GM10266 (cell line): ENCODE data around the gene PCDHB7.
"Not testable (repeated sequence)": the region's sequence is repeated elsewhere in the genome, so short reads cannot be mapped to it uniquely, and the experiment has no call there.

Experiments
- DNase-seq: peaks from one replicate; pipeline ENCODE4 v3.0.0; 2012; ENCODE audit errors: extremely low spot score
- TF ChIP-seq, protein P1 (sequence below): IDR thresholded peaks from 2 replicates; pipeline ENCODE4 v1.5.1; 2012; ENCODE audit warnings: mild to moderate bottlenecking, low read depth; ENCODE audit not compliant: control insufficient read depth, insufficient read depth; ENCODE audit errors: missing control alignments

Gene PCDHB7

DNA sequence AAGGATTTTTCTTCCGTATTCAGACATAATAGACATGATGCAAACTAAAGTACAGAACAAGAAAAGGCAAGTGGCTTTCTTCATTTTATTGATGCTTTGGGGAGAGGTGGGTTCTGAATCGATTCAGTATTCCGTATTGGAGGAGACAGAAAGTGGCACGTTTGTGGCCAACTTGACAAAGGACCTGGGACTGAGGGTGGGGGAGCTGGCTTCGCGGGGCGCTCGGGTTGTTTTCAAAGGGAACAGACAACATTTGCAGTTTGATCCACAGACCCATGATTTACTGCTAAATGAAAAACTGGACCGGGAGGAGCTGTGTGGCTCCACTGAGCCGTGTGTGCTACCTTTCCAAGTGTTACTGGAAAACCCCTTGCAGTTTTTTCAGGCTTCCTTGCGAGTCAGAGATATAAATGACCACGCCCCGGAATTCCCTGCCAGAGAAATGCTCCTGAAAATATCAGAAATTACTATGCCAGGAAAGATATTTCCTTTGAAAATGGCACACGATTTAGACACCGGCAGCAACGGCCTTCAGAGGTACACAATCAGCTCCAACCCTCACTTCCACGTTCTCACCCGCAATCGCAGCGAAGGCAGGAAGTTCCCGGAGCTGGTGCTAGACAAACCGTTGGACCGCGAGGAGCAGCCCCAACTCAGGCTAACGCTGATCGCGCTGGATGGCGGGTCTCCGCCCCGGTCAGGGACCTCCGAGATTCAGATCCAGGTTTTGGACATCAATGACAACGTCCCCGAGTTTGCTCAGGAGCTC, 22.0 kb upstream of the PCDHB7 start:
- TF ChIP-seq, protein P1, sequence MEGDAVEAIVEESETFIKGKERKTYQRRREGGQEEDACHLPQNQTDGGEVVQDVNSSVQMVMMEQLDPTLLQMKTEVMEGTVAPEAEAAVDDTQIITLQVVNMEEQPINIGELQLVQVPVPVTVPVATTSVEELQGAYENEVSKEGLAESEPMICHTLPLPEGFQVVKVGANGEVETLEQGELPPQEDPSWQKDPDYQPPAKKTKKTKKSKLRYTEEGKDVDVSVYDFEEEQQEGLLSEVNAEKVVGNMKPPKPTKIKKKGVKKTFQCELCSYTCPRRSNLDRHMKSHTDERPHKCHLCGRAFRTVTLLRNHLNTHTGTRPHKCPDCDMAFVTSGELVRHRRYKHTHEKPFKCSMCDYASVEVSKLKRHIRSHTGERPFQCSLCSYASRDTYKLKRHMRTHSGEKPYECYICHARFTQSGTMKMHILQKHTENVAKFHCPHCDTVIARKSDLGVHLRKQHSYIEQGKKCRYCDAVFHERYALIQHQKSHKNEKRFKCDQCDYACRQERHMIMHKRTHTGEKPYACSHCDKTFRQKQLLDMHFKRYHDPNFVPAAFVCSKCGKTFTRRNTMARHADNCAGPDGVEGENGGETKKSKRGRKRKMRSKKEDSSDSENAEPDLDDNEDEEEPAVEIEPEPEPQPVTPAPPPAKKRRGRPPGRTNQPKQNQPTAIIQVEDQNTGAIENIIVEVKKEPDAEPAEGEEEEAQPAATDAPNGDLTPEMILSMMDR, result no peak
- DNase-seq, result no peak

DNA sequence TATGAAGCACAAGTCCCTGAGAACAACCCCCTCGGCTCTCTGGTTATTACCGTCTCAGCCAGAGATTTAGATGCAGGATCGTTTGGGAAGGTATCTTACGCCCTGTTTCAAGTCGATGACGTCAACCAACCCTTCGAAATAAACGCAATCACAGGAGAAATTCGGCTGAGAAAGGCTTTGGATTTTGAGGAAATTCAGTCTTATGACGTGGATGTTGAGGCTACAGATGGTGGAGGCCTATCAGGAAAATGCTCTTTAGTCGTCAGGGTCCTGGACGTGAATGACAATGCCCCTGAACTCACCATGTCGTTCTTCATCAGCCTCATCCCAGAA, 21.5 kb upstream of the PCDHB7 start:
- TF ChIP-seq, protein P1, result no peak
- no peak for DNase-seq

DNA sequence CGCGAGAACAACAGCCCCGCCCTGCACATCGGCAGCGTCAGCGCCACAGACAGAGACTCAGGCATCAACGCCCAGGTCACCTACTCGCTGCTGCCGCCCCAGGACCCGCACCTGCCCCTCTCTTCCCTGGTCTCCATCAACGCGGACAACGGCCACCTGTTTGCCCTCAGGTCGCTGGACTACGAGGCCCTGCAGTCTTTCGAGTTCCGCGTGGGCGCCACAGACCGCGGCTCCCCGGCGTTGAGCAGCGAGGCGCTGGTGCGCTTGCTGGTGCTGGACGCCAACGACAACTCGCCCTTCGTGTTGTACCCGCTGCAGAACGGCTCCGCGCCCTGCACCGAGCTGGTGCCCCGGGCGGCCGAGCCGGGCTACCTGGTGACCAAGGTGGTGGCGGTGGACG, 20.8 kb upstream of the PCDHB7 start:
- not testable (repeated sequence) for DNase-seq

DNA sequence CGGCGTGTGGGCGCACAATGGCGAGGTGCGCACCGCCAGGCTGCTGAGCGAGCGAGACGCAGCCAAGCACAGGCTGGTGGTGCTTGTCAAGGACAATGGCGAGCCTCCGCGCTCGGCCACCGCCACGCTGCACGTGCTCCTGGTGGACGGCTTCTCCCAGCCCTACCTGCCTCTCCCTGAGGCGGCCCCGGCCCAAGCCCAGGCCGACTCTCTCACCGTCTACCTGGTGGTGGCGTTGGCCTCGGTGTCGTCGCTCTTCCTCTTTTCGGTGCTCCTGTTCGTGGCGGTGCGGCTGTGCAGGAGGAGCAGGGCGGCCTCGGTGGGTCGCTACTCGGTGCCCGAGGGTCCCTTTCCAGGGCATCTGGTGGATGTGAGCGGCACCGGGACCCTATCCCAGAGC, 20.3 kb upstream of the PCDHB7 start:
- DNase-seq, result not testable (repeated sequence)

DNA sequence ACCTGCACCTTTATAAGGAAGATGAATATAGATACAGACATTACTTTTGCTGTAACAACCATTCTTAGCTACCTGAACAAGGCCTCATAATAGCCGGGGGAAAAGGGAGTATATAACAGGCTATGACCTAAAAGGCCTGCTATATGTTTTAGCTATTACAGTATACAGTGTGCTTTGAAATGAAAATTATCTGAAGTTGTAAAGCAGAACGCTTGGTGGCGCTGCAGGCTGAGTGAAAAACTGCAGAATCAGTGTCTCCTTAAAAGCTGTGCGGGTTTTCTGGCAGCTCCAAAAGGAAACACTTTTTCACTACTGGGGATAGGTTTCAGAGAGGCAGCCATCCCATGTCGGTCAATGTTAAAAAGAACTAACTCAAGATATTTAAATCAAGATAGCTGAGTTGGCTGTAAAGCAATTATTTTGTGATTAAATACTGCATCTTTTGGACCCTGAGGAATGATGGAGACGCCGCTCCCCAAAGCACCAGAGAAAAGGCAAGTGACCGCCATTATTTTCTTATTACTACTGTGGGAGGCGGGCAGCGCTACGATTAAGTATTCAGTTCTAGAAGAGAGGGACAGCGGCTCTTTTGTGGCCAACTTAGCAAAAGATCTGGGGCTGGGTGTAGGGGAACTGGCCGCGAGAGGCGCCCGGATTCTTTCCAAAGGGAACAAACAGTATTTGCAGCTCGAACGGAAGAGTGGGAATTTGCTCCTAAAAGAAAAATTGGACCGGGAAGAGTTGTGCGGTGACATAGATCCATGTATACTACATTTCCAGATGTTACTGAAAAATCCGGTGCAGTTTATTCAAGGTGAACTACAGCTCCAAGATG, 16.7 kb upstream of the PCDHB7 start:
- TF ChIP-seq, protein P1, result no peak
- no peak for DNase-seq

DNA sequence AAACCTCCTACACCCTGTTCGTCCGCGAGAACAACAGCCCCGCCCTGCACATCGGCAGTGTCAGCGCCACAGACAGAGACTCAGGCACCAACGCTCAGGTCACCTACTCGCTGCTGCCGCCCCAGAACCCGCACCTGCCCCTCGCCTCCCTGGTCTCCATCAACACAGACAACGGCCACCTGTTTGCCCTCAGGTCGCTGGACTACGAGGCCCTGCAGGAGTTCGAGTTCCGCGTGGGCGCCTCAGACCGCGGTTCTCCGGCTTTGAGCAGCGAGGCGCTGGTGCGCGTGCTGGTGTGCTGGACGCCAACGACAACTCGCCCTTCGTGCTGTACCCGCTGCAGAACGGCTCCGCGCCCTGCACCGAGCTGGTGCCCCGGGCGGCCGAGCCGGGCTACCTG, 15.1 kb upstream of the PCDHB7 start:
- not testable (repeated sequence) for DNase-seq

DNA sequence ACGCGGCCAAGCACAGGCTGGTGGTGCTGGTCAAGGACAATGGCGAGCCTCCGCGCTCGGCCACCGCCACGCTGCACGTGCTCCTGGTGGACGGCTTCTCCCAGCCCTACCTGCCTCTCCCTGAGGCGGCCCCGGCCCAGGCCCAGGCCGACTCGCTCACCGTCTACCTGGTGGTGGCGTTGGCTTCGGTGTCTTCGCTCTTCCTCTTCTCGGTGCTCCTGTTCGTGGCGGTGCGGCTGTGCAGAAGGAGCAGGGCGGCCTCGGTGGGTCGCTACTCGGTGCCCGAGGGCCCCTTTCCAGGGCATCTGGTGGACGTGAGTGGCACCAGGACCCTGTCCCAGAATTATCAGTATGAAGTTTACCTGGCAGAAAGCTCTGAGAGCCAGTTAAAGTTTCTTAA, 14.5 kb upstream of the PCDHB7 start:
- not testable (repeated sequence) for DNase-seq

DNA sequence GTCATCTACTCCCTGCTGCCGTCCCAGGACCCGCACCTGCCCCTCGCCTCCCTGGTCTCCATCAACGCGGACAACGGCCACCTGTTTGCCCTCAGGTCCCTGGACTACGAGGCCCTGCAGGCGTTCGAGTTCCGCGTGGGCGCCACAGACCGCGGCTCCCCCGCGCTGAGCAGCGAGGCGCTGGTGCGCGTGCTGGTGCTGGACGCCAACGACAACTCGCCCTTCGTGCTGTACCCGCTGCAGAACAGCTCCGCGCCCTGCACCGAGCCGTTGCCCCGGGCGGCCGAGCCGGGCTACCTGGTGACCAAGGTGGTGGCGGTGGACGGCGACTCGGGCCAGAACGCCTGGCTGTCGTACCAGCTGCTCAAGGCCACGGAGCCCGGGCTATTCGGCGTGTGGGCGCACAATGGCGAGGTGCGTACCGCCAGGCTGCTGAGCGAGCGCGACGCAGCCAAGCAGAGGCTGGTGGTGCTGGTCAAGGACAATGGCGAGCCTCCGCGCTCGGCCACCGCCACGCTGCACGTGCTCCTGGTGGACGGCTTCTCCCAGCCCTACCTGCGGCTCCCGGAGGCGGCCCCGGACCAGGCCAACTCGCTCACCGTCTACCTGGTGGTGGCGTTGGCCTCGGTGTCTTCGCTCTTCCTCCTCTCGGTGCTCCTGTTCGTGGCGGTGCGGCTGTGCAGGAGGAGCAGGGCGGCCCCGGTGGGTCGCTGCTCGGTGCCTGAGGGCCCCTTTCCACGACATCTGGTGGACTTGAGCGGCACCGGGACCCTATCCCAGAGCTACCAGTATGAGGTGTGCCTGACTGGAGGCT, 2.1 kb downstream of the PCDHB7 start:
- not testable (repeated sequence) for DNase-seq

DNA sequence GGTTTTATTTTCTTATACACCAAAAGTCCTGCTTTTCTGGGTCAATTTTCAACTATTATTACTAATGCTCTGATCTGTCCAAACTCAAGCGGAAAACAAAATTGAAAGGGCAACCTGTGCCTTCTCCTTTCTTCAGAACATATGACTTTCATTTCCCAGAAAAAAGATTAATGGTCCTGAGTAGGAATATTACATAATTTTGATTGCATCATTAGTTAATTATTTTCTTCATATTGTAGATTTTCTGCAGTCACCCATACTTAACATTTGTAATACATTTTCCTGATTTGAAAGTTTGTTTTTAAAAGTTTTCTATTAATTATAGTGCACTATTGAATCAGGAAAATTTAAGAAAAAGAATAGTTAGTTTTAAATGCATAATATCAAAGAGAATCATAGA, 3.5 kb downstream of the PCDHB7 start:
- no peak for DNase-seq
- TF ChIP-seq, protein P1, result no peak

DNA sequence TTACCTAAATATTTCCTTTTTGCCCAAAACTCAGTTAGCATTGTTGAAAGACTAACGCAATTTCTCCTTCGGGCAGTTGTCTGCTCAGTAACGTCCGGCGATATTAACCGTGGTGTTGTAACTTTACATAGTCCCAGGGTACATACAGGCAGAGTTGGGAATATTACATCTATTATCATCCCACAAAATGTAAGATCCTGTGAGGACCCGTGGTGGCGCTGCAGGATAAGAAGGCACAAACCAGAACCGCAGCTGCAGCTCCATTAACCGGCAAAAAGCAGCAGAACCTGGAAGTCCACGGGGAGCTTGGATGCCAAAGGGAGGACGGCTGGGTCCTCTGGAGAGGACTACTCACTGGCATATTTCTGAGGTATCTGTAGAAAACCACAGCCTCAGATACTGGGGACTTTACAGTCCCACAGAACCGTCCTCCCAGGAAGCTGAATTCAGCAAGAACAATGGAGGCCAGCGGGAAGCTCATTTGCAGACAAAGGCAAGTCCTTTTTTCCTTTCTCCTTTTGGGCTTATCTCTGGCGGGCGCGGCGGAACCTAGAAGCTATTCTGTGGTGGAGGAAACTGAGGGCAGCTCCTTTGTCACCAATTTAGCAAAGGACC, 5.2 kb downstream of the PCDHB7 start, which contains the start of gene PCDHB8:
Gene PCDHB8 (plus strand): TSS at position 214 of the 615 bp plus-strand sequence. CDS start 245 bp downstream, at position 459.
- not testable (repeated sequence) for DNase-seq

DNA sequence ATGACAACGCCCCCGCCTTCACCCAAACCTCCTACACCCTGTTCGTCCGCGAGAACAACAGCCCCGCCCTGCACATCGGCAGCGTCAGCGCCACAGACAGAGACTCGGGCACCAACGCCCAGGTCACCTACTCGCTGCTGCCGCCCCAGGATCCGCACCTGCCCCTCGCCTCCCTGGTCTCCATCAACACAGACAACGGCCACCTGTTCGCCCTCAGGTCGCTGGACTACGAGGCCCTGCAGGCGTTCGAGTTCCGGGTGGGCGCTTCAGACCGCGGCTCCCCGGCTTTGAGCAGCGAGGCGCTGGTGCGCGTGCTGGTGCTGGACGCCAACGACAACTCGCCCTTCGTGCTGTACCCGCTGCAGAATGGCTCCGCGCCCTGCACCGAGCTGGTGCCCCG, 6.9 kb downstream of the PCDHB7 start:
- not testable (repeated sequence) for DNase-seq

DNA sequence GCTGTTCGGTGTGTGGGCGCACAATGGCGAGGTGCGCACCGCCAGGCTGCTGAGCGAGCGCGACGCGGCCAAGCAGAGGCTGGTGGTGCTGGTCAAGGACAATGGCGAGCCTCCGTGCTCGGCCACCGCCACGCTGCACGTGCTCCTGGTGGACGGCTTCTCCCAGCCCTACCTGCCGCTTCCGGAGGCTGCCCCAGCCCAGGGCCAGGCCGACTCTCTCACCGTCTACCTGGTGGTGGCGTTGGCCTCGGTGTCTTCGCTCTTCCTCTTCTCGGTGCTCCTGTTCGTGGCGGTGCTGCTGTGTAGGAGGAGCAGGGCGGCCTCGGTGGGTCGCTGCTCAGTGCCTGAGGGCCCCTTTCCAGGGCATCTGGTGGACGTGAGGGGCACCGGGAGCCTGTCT, 7.4 kb downstream of the PCDHB7 start:
- not testable (repeated sequence) for DNase-seq
